Testis (tissue), 2 donors: ENCODE data around the gene SLC3A2.

Experiments used
- POLR2A ChIP-seq: fragments of 450-650 bp; IDR thresholded peaks from one replicate; pipeline ENCODE4 v1.6.1; 2017; ENCODE audit warnings: antibody characterized with exemption, mild to moderate bottlenecking, moderate library complexity
- TF ChIP-seq, protein P1 (sequence below), 3 experiments: fragments of 450-650 bp in 2 of 3; fragments of 200-600 bp in 1 of 3; sonication (generic) in 1 of 3; IDR thresholded peaks; one replicate each; pipeline ENCODE4 v1.5.1; 2016 to 2019; ENCODE audit warnings: antibody characterized with exemption in 3 of 3, mild to moderate bottlenecking in 2 of 3, moderate library complexity in 1 of 3

DNA sequence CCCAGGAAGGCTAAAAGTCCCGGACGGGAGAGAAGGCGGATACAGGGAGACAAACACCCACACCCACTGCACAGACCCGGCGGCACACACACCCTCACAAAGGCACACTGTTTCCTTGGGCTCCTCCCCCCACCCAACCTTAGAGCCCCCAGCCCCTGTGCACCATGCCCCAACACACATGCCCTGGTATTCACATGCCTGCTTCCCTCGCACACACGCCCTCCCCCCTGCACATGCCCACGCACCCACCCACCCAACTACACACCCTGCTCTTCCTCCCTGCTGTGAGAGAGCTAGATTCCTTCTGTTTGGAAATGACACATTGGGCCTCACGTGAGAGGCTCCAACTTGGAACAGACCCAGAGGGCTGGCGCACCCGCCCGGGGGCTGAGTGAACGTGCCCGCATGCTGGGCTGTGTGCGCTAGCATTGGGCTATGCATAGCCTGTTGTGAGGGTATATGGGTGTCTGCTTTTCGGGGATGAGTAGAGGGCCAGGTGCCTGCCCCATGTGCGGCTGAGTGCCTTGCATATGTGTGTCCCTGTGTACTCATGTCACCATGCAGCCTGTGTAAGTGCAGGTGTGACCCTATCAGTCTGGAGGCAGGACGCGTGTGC is 41.0 kb downstream of the SLC3A2 start:
- TF ChIP-seq POLR2A = no peak
- TF ChIP-seq, protein P1, sequence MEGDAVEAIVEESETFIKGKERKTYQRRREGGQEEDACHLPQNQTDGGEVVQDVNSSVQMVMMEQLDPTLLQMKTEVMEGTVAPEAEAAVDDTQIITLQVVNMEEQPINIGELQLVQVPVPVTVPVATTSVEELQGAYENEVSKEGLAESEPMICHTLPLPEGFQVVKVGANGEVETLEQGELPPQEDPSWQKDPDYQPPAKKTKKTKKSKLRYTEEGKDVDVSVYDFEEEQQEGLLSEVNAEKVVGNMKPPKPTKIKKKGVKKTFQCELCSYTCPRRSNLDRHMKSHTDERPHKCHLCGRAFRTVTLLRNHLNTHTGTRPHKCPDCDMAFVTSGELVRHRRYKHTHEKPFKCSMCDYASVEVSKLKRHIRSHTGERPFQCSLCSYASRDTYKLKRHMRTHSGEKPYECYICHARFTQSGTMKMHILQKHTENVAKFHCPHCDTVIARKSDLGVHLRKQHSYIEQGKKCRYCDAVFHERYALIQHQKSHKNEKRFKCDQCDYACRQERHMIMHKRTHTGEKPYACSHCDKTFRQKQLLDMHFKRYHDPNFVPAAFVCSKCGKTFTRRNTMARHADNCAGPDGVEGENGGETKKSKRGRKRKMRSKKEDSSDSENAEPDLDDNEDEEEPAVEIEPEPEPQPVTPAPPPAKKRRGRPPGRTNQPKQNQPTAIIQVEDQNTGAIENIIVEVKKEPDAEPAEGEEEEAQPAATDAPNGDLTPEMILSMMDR (IDR thresholded peaks at IDR 0.05) = no peak
